HepG2 (cell line): ENCODE data around the gene CSNK1A1. TPM values are rescaled to one million over a fixed set of nuclear protein-coding genes. Genes with fewer than 3 reads are reported as not detected.

Experiments
- BRD4 ChIP-seq: sonication (generic); formaldehyde crosslinking; IDR thresholded peaks from 2 replicates; pipeline ENCODE4 v1.4.0; 2020; ENCODE audit warnings: missing genetic modification reagents
- FOSL2 ChIP-seq: sonication (generic); formaldehyde crosslinking; IDR thresholded peaks from 2 replicates; pipeline ENCODE4 v1.4.0; 2020; ENCODE audit warnings: missing genetic modification reagents
- ISX ChIP-seq: sonication (generic); formaldehyde crosslinking; conservative IDR thresholded peaks from 2 replicates; pipeline ENCODE4 v1.5.0; 2020; ENCODE audit warnings: missing genetic modification reagents
- KDM1A ChIP-seq: IDR thresholded peaks from 2 replicates; pipeline ENCODE4 v1.6.1; 2016; ENCODE audit warnings: missing compliant biosample characterization
- KMT2A ChIP-seq: sonication (generic); formaldehyde crosslinking; IDR thresholded peaks from 2 replicates; pipeline ENCODE4 v1.4.0; 2020; ENCODE audit warnings: missing genetic modification reagents
- MED8 ChIP-seq: sonication (generic); formaldehyde crosslinking; IDR thresholded peaks from 2 replicates; pipeline ENCODE4 v1.8.1; 2023; ENCODE audit warnings: mild to moderate bottlenecking, missing genetic modification reagents; ENCODE audit not compliant: insufficient replicate concordance
- ZNF232 ChIP-seq: sonication (generic); formaldehyde crosslinking; IDR thresholded peaks from 2 replicates; pipeline ENCODE4 v1.4.0; 2020; ENCODE audit warnings: missing genetic modification reagents, borderline replicate concordance
- ZNF431 ChIP-seq: sonication (generic); formaldehyde crosslinking; IDR thresholded peaks from 2 replicates; pipeline ENCODE4 v1.9.0; 2022; ENCODE audit warnings: missing genetic modification reagents, low read depth, mild to moderate bottlenecking, borderline replicate concordance
- ZNF501 ChIP-seq: sonication (generic); formaldehyde crosslinking; IDR thresholded peaks from 2 replicates; pipeline ENCODE4 v1.5.1; 2020; ENCODE audit warnings: mild to moderate bottlenecking, moderate library complexity, missing genetic modification reagents
- ZNF558 ChIP-seq: sonication (generic); formaldehyde crosslinking; IDR thresholded peaks from 2 replicates; pipeline ENCODE4 v1.9.0; 2022; ENCODE audit warnings: mild to moderate bottlenecking, missing genetic modification reagents, borderline replicate concordance
- ZNF569 ChIP-seq: sonication (generic); formaldehyde crosslinking; IDR thresholded peaks from 2 replicates; pipeline ENCODE4 v1.5.0; 2020; ENCODE audit warnings: mild to moderate bottlenecking, missing genetic modification reagents, moderate library complexity, borderline replicate concordance
- ZNF597 ChIP-seq: sonication (generic); formaldehyde crosslinking; IDR thresholded peaks from 2 replicates; pipeline ENCODE4 v1.5.0; 2020; ENCODE audit warnings: missing genetic modification reagents
- ZNF652 ChIP-seq: IDR thresholded peaks from 2 replicates; pipeline ENCODE4 v1.6.1; 2016; ENCODE audit warnings: low read depth, borderline replicate concordance
- ZNF782 ChIP-seq: sonication (generic); formaldehyde crosslinking; IDR thresholded peaks from 2 replicates; pipeline ENCODE4 v1.4.0; 2020; ENCODE audit warnings: missing genetic modification reagents, mild to moderate bottlenecking, borderline replicate concordance
- ZSCAN20 ChIP-seq: sonication (generic); formaldehyde crosslinking; IDR thresholded peaks from 2 replicates; pipeline ENCODE4 v1.4.0; 2020; ENCODE audit warnings: missing genetic modification reagents, mild to moderate bottlenecking, borderline replicate concordance
- ZUFSP ChIP-seq: sonication (generic); formaldehyde crosslinking; IDR thresholded peaks from 2 replicates; pipeline ENCODE4 v1.9.0; 2021; ENCODE audit warnings: missing genetic modification reagents, mild to moderate bottlenecking, borderline replicate concordance
- polyA plus RNA-seq, 8 experiments: library from polyadenylated mRNA; depleted of rRNA in 3 of 8; stranded (reverse) in 7 of 8; unstranded in 1 of 8; fragments of >200 nt; fragmentation: Illumina TruSeq in 4 of 8; extraction: Trizol in 4 of 8; gene quantifications; 2 replicates each; pipeline versions ENCODE4 v1.2.1 to v1.2.3, GENCODE V29; 2011 to 2016; ENCODE audit warnings: low read depth in 4 of 8, missing spikeins in 1 of 8, mixed read lengths in 1 of 8; ENCODE audit not compliant: insufficient read depth in 1 of 8
- total RNA-seq, 5 experiments: library from RNA; depleted of rRNA; stranded (reverse); fragments of >200 nt; fragmentation: Illumina TruSeq; extraction: Trizol; gene quantifications; 2 replicates each; pipeline ENCODE4 v1.2.3, GENCODE V29; 2016; ENCODE audit warnings: low read depth in 1 of 5
- TF ChIP-seq, protein P1 (sequence below): sonication (generic); formaldehyde crosslinking; IDR thresholded peaks from 2 replicates; pipeline ENCODE4 v1.4.0; 2020; ENCODE audit warnings: missing genetic modification reagents, mild to moderate bottlenecking, borderline replicate concordance
- TF ChIP-seq, protein P2 (sequence below): sonication (generic); formaldehyde crosslinking; IDR thresholded peaks from 2 replicates; pipeline ENCODE4 v1.4.0; 2020; ENCODE audit warnings: missing genetic modification reagents
- TF ChIP-seq, protein P3 (sequence below): sonication (generic); formaldehyde crosslinking; conservative IDR thresholded peaks from 2 replicates; pipeline ENCODE4 v1.8.0; 2022; ENCODE audit warnings: missing genetic modification reagents

Gene CSNK1A1
- total and polyA plus RNA-seq, 2 of the 13 experiments (the other 11 are each of a cell fraction or from before 2014, with no cell fraction given): 89.0 to 149 TPM

GRCh38 chr5:149452665-149453617 lies 98.3 kb downstream of the CSNK1A1 start (continued):
- TF ChIP-seq KMT2A (CRISPR knock-in tag) (no peak), ZNF232 (no peak), FOSL2 (CRISPR knock-in tag) (peak; percentile 56), ZNF569 (0 out of 2 replicates have a peak, but pooled peaks have one; percentile 11), MED8 (CRISPR knock-in tag) (peak; percentile 14), ZNF597 (CRISPR knock-in tag) (no peak), KDM1A (CRISPR knock-in tag) (peak; percentile 6; the same call in 1 of the 2 replicates), ZNF558 (CRISPR knock-in tag) (no peak), ZNF652 (CRISPR knock-in tag) (no peak), ZNF431 (CRISPR knock-in tag) (no peak), ZNF782 (CRISPR knock-in tag) (no peak), ZUFSP (CRISPR knock-in tag) (no peak), ISX (no peak), ZSCAN20 (CRISPR knock-in tag) (no peak), ZNF501 (CRISPR knock-in tag) (no peak; the same call in 1 of the 2 replicates), BRD4 (CRISPR knock-in tag) (no peak)
- TF ChIP-seq, protein P1, sequence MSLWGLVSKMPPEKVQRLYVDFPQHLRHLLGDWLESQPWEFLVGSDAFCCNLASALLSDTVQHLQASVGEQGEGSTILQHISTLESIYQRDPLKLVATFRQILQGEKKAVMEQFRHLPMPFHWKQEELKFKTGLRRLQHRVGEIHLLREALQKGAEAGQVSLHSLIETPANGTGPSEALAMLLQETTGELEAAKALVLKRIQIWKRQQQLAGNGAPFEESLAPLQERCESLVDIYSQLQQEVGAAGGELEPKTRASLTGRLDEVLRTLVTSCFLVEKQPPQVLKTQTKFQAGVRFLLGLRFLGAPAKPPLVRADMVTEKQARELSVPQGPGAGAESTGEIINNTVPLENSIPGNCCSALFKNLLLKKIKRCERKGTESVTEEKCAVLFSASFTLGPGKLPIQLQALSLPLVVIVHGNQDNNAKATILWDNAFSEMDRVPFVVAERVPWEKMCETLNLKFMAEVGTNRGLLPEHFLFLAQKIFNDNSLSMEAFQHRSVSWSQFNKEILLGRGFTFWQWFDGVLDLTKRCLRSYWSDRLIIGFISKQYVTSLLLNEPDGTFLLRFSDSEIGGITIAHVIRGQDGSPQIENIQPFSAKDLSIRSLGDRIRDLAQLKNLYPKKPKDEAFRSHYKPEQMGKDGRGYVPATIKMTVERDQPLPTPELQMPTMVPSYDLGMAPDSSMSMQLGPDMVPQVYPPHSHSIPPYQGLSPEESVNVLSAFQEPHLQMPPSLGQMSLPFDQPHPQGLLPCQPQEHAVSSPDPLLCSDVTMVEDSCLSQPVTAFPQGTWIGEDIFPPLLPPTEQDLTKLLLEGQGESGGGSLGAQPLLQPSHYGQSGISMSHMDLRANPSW (CRISPR knock-in tag): no peak
- TF ChIP-seq, protein P2, sequence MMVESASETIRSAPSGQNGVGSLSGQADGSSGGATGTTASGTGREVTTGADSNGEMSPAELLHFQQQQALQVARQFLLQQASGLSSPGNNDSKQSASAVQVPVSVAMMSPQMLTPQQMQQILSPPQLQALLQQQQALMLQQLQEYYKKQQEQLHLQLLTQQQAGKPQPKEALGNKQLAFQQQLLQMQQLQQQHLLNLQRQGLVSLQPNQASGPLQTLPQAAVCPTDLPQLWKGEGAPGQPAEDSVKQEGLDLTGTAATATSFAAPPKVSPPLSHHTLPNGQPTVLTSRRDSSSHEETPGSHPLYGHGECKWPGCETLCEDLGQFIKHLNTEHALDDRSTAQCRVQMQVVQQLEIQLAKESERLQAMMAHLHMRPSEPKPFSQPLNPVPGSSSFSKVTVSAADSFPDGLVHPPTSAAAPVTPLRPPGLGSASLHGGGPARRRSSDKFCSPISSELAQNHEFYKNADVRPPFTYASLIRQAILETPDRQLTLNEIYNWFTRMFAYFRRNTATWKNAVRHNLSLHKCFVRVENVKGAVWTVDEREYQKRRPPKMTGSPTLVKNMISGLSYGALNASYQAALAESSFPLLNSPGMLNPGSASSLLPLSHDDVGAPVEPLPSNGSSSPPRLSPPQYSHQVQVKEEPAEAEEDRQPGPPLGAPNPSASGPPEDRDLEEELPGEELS (CRISPR knock-in tag): 0 out of 2 replicates have a peak, but pooled peaks have one; percentile 9
- TF ChIP-seq, protein P3, sequence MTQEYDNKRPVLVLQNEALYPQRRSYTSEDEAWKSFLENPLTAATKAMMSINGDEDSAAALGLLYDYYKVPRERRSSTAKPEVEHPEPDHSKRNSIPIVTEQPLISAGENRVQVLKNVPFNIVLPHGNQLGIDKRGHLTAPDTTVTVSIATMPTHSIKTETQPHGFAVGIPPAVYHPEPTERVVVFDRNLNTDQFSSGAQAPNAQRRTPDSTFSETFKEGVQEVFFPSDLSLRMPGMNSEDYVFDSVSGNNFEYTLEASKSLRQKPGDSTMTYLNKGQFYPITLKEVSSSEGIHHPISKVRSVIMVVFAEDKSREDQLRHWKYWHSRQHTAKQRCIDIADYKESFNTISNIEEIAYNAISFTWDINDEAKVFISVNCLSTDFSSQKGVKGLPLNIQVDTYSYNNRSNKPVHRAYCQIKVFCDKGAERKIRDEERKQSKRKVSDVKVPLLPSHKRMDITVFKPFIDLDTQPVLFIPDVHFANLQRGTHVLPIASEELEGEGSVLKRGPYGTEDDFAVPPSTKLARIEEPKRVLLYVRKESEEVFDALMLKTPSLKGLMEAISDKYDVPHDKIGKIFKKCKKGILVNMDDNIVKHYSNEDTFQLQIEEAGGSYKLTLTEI (CRISPR knock-in tag): no peak
